HEK293 (cell line): Measurements from ENCODE around the gene PPIE.
"Not testable (repeated sequence)": the region's sequence is repeated elsewhere in the genome, so short reads cannot be mapped to it uniquely, and the experiment has no call there.

Experiments
- CTCF ChIA-PET: fragments of 350-600 bp; formaldehyde crosslinking; extraction: SDS; loops from one replicate; lab custom pipeline; 2021; ENCODE audit warnings: antibody characterized with exemption; lab: Yijun Ruan, JAX
- POLR2A ChIA-PET: fragments of 300-600 bp; formaldehyde crosslinking; extraction: SDS; loops from one replicate; lab custom pipeline; 2020; ENCODE audit warnings: antibody characterized with exemption, inconsistent platforms; lab: Yijun Ruan, JAX
- H3K27ac ChIP-seq: fragments of 200-500 bp; sonication (Bioruptor generic); 2 replicates; pipeline ENCODE4 v1.5.1; 2014; ENCODE audit warnings: low read depth, low read length, control low read depth, inconsistent platforms; ENCODE audit errors: extremely low read depth
- H3K36me3 ChIP-seq, 2 experiments: fragments of 200-500 bp in 1 of 2; sonication (Bioruptor generic) in 1 of 2; 1 replicate in 1 of 2; 2 replicates in 1 of 2; pipeline ENCODE4 v1.5.1; 2014 to 2017; ENCODE audit warnings: inconsistent platforms in 2 of 2, low read length in 2 of 2; ENCODE audit not compliant: control insufficient read depth in 2 of 2, insufficient read depth in 1 of 2
- H3K4me1 ChIP-seq: fragments of 200-500 bp; sonication (Bioruptor generic); 2 replicates; pipeline ENCODE4 v1.5.1; 2014; ENCODE audit warnings: mild to moderate bottlenecking, low read length, inconsistent platforms; ENCODE audit not compliant: control insufficient read depth, insufficient read depth
- H3K4me3 ChIP-seq: 2 replicates; pipeline ENCODE4 v1.5.1; 2011; ENCODE audit warnings: low read depth, mild to moderate bottlenecking, control low read depth, low read length, moderate library complexity
- H3K9me3 ChIP-seq: fragments of 200-500 bp; sonication (Bioruptor generic); 2 replicates; pipeline ENCODE4 v1.5.1; 2014; ENCODE audit warnings: low read depth, low read length, inconsistent platforms; ENCODE audit not compliant: control insufficient read depth, insufficient read depth
- GLIS1 ChIP-seq: fragments of 450-650 bp; formaldehyde crosslinking; IDR thresholded peaks from 2 replicates; pipeline ENCODE4 v1.5.1; 2016; ENCODE audit warnings: missing biosample characterization, missing genetic modification characterization
- KLF1 ChIP-seq: fragments of 450-650 bp; formaldehyde crosslinking; IDR thresholded peaks from 2 replicates; pipeline ENCODE4 v1.5.1; 2016; ENCODE audit warnings: missing biosample characterization, missing genetic modification characterization
- MEIS1 ChIP-seq: sonication (generic); formaldehyde crosslinking; IDR thresholded peaks from 2 replicates; pipeline ENCODE4 v1.8.1; 2022; ENCODE audit warnings: missing genetic modification reagents, mild to moderate bottlenecking, borderline replicate concordance
- SETDB1 ChIP-seq: IDR thresholded peaks from one replicate; pipeline ENCODE4 v1.6.1; 2017; ENCODE audit warnings: mild to moderate bottlenecking, low read length, moderate library complexity, mixed read lengths; ENCODE audit not compliant: insufficient read length
- SP7 ChIP-seq: fragments of 450-650 bp; formaldehyde crosslinking; IDR thresholded peaks from 2 replicates; pipeline ENCODE4 v1.5.1; 2016; ENCODE audit warnings: missing biosample characterization, missing genetic modification characterization
- ZIC2 ChIP-seq: fragments of 450-650 bp; formaldehyde crosslinking; IDR thresholded peaks from 2 replicates; pipeline ENCODE4 v1.5.1; 2016; ENCODE audit warnings: missing biosample characterization, missing genetic modification characterization
- ZNF10 ChIP-seq: fragments of 450-650 bp; formaldehyde crosslinking; IDR thresholded peaks from 2 replicates; pipeline ENCODE4 v1.5.1; 2017; ENCODE audit warnings: missing biosample characterization, missing genetic modification characterization
- ZNF146 ChIP-seq: fragments of 450-650 bp; formaldehyde crosslinking; IDR thresholded peaks from 2 replicates; pipeline ENCODE4 v1.5.1; 2016; ENCODE audit warnings: missing biosample characterization, missing genetic modification characterization
- ZNF155 ChIP-seq: fragments of 450-650 bp; formaldehyde crosslinking; IDR thresholded peaks from 2 replicates; pipeline ENCODE4 v1.5.1; 2016; ENCODE audit warnings: missing biosample characterization, missing genetic modification characterization
- ZNF16 ChIP-seq: fragments of 450-650 bp; formaldehyde crosslinking; IDR thresholded peaks from 2 replicates; pipeline ENCODE4 v1.5.1; 2016; ENCODE audit warnings: low read depth, missing biosample characterization, missing genetic modification characterization
- ZNF175 ChIP-seq: fragments of 450-650 bp; formaldehyde crosslinking; IDR thresholded peaks from 2 replicates; pipeline ENCODE4 v1.5.1; 2016; ENCODE audit warnings: missing biosample characterization, missing genetic modification characterization
- ZNF223 ChIP-seq: fragments of 450-650 bp; formaldehyde crosslinking; IDR thresholded peaks from 2 replicates; pipeline ENCODE4 v1.5.1; 2016; ENCODE audit warnings: missing biosample characterization, missing genetic modification characterization
- ZNF274 ChIP-seq, 2 experiments: fragments of 200-500 bp in 1 of 2; fragments of 450-650 bp in 1 of 2; sonication (Bioruptor generic) in 1 of 2; formaldehyde crosslinking in 1 of 2; IDR thresholded peaks; 2 replicates each; pipeline versions ENCODE4 v1.5.1 to v1.6.1; 2014 to 2016; ENCODE audit warnings: borderline replicate concordance in 1 of 2, inconsistent platforms in 1 of 2, low read length in 1 of 2, missing biosample characterization in 1 of 2, missing genetic modification characterization in 1 of 2
- ZNF311 ChIP-seq: fragments of 450-650 bp; formaldehyde crosslinking; IDR thresholded peaks from 2 replicates; pipeline ENCODE4 v1.5.1; 2017; ENCODE audit warnings: missing biosample characterization, missing genetic modification characterization, borderline replicate concordance
- ZNF366 ChIP-seq: fragments of 450-650 bp; formaldehyde crosslinking; conservative IDR thresholded peaks from 2 replicates; pipeline ENCODE4 v1.5.1; 2016; ENCODE audit warnings: missing biosample characterization, missing genetic modification characterization
- ZNF837 ChIP-seq: fragments of 450-650 bp; formaldehyde crosslinking; IDR thresholded peaks from 2 replicates; pipeline ENCODE4 v1.5.1; 2016; ENCODE audit warnings: missing biosample characterization, missing genetic modification characterization
- TF ChIP-seq, protein P1 (sequence below): fragments of 450-650 bp; formaldehyde crosslinking; IDR thresholded peaks from 2 replicates; pipeline ENCODE4 v1.5.1; 2016; ENCODE audit warnings: missing biosample characterization, missing genetic modification characterization
- TF ChIP-seq, protein P2 (sequence below): fragments of 450-650 bp; formaldehyde crosslinking; IDR thresholded peaks from 2 replicates; pipeline ENCODE4 v1.5.1; 2016; ENCODE audit warnings: missing biosample characterization, missing genetic modification characterization

PPIE gene

DNA sequence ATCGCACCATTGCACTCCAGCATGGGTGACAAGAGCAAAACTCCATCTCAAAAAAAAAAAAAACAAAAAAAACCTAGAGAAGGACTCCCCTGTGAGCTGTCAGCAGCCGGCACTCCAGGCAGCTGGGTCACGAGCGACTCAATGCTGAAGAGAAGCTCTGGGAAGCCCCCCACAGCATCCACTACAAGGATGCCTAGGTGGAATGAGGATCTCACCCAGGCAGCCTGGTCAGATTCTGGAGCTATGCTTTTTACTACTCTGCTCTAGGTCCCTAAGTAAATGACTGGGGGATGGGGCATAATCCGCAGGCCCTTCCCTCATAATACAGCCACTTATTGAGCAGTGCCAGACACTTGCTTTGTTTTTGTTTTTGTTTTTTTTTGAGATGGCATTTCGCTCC is 43.4 kb downstream of the PPIE start:
- Histone ChIP-seq H3K4me3 (no peak overlapping the region), H3K27ac (no peak overlapping the region), H3K4me1 (peaks cover 2% of the 10 kb centered on the region), H3K36me3 (no peaks in the 10 kb centered on the region), H3K9me3 (no peaks in the 10 kb centered on the region)
- POLR2A ChIA-PET, result interaction anchor here (0.7 kb wide), 1 partner anchor 15 kb away, joined by 3 read pairs; no protein-coding TSS in a partner anchor
- CTCF ChIA-PET, result interaction anchor here (0.5 to 2.2 kb wide), 3 partner anchors 16 to 45 kb away, joined by 3 to 9 read pairs (median 4); no protein-coding TSS in a partner anchor
- TF ChIP-seq ZIC2 (tag by site-specific recombination) (peak; percentile 44), ZNF10 (tag by site-specific recombination) (no peak)

DNA sequence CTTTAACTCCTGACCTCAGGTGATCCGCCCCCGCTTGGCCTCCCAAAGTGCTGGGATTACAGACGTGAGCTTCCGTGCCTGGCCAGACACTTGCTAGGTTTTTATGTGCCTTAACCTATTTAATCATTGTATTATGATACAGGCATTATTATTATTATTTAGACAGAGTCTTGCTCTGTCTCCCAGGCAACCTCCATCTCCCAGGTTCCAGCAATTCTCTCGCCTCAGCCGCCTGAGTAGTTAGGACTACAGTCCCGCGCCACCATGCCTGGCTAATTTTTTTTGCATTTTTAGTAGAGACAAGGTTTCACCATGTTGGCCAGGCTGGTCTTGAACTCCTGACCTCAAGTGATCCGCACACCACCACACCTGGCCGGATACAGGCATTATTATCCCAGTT is 44.0 kb downstream of the PPIE start:
- H3K36me3 ChIP-seq, H3K9me3 ChIP-seq, H3K27ac ChIP-seq, H3K4me3 ChIP-seq, POLR2A ChIA-PET, H3K4me1 ChIP-seq: not testable (repeated sequence)
- CTCF ChIA-PET, result interaction anchor here (0.5 to 2.2 kb wide), 3 partner anchors 15 to 45 kb away, joined by 3 to 9 read pairs (median 4); no protein-coding TSS in a partner anchor

- CTCF ChIA-PET, result interaction anchor here (2.9 kb wide), 1 partner anchor 13 kb away, joined by 11 read pairs; no protein-coding TSS in a partner anchor
- H3K36me3 ChIP-seq, H3K4me1 ChIP-seq, H3K4me3 ChIP-seq, POLR2A ChIA-PET, H3K9me3 ChIP-seq, H3K27ac ChIP-seq: not testable (repeated sequence)
- TF ChIP-seq KLF1 (tag by site-specific recombination) (0 out of 2 replicates have a peak, but pooled peaks have one; percentile 22), GLIS1 (tag by site-specific recombination) (peak; percentile 71)
- TF ChIP-seq, protein P1, sequence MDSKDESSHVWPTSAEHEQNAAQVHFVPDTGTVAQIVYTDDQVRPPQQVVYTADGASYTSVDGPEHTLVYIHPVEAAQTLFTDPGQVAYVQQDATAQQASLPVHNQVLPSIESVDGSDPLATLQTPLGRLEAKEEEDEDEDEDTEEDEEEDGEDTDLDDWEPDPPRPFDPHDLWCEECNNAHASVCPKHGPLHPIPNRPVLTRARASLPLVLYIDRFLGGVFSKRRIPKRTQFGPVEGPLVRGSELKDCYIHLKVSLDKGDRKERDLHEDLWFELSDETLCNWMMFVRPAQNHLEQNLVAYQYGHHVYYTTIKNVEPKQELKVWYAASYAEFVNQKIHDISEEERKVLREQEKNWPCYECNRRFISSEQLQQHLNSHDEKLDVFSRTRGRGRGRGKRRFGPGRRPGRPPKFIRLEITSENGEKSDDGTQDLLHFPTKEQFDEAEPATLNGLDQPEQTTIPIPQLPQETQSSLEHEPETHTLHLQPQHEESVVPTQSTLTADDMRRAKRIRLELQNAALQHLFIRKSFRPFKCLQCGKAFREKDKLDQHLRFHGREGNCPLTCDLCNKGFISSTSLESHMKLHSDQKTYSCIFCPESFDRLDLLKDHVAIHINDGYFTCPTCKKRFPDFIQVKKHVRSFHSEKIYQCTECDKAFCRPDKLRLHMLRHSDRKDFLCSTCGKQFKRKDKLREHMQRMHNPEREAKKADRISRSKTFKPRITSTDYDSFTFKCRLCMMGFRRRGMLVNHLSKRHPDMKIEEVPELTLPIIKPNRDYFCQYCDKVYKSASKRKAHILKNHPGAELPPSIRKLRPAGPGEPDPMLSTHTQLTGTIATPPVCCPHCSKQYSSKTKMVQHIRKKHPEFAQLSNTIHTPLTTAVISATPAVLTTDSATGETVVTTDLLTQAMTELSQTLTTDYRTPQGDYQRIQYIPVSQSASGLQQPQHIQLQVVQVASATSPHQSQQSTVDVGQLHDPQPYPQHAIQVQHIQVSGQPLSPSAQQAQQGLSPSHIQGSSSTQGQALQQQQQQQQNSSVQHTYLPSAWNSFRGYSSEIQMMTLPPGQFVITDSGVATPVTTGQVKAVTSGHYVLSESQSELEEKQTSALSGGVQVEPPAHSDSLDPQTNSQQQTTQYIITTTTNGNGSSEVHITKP (tag by site-specific recombination), result peak; percentile 66
These were observed 47.8 kb downstream of the PPIE start for GRCh38 chr1:39786303-39787107.

DNA sequence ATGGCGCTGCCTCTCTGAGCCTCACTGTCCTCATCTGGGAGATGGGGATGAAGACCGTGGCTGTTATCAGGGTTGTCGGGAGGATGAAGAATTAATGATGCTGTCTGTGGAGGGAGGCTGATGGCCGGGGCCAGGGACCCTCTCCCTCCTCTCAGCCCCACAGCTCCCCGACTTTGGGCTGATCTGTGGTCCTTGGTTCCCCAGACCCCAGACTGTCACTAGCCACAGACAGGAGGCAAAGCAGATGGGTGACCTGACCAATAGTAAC is 48.4 kb downstream of the PPIE start:
- not testable (repeated sequence) for H3K4me1 ChIP-seq, H3K27ac ChIP-seq, H3K9me3 ChIP-seq, H3K4me3 ChIP-seq, H3K36me3 ChIP-seq
- POLR2A ChIA-PET, result interaction anchor here (0.6 kb wide), 1 partner anchor 170 kb away, joined by 3 read pairs; no protein-coding TSS in a partner anchor
- CTCF ChIA-PET, result interaction anchor here (2.9 kb wide), 1 partner anchor 12 kb away, joined by 11 read pairs; no protein-coding TSS in a partner anchor

- H3K27ac ChIP-seq, result no peak overlapping the region
- H3K4me3 ChIP-seq, result no peak overlapping the region
- TF ChIP-seq MEIS1 (CRISPR knock-in tag), result no peak
- TF ChIP-seq SP7 (tag by site-specific recombination), result no peak
- no peak for TF ChIP-seq ZNF274 (IDR thresholded peaks at IDR 0.05; ENCODE audit: low read length)
- TF ChIP-seq ZNF274 (tag by site-specific recombination; IDR thresholded peaks at IDR 0.05; ENCODE audit: borderline replicate concordance), result no peak
- TF ChIP-seq ZNF175 (tag by site-specific recombination), result no peak
- no peak for TF ChIP-seq ZNF16 (tag by site-specific recombination)
- TF ChIP-seq ZNF311 (tag by site-specific recombination), result no peak
- TF ChIP-seq SETDB1, result no peak
- no peak for TF ChIP-seq ZNF366 (tag by site-specific recombination)
- TF ChIP-seq ZNF146 (tag by site-specific recombination), result no peak
- TF ChIP-seq, protein P2, sequence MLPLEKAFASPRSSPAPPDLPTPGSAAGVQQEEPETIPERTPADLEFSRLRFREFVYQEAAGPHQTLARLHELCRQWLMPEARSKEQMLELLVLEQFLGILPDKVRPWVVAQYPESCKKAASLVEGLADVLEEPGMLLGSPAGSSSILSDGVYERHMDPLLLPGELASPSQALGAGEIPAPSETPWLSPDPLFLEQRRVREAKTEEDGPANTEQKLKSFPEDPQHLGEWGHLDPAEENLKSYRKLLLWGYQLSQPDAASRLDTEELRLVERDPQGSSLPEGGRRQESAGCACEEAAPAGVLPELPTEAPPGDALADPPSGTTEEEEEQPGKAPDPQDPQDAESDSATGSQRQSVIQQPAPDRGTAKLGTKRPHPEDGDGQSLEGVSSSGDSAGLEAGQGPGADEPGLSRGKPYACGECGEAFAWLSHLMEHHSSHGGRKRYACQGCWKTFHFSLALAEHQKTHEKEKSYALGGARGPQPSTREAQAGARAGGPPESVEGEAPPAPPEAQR (tag by site-specific recombination), result no peak
- no peak for TF ChIP-seq ZNF837
- TF ChIP-seq ZNF223 (tag by site-specific recombination), result no peak
- TF ChIP-seq ZNF155, result no peak
- CTCF ChIA-PET, result interaction anchor here (2.9 kb wide), 1 partner anchor 12 kb away, joined by 11 read pairs; no protein-coding TSS in a partner anchor
- H3K36me3 ChIP-seq, result no peaks in the 10 kb centered on the region
- POLR2A ChIA-PET, result interaction anchor here (0.6 kb wide), 1 partner anchor 170 kb away, joined by 3 read pairs; no protein-coding TSS in a partner anchor
- no peaks in the 10 kb centered on the region for H3K9me3 ChIP-seq
- no peaks in the 10 kb centered on the region for H3K4me1 ChIP-seq
These were observed 48.8 kb downstream of the PPIE start for GRCh38 chr1:39787468-39787867.
